ENCODE measurements around the gene ANK3. TPM values are rescaled to one million over a fixed set of nuclear protein-coding genes. Genes with fewer than 3 reads are reported as not detected.

The ANK3 gene
- total RNA-seq, 4 donors from 2014 or later: 86.3 to 224 (median 139) TPM

GRCh38 chr10:60323162-60323561 lies 66.5 kb downstream of the ANK3 start:
- H3K4me1 ChIP-seq: peaks cover 0 to 3% (median 0%) of the 10 kb centered on the region in 4 donors
- H3K27ac ChIP-seq: no peak overlapping the region
- H3K9me3 ChIP-seq: no peaks in the 10 kb centered on the region
- 66 to 71% methylated on average over 2 of the region's 2 CpGs for WGBS, 2 donors
- no peaks in the 10 kb centered on the region for H3K36me3 ChIP-seq
- no peaks in the 10 kb centered on the region for H3K27me3 ChIP-seq
- TF ChIP-seq, protein P1, sequence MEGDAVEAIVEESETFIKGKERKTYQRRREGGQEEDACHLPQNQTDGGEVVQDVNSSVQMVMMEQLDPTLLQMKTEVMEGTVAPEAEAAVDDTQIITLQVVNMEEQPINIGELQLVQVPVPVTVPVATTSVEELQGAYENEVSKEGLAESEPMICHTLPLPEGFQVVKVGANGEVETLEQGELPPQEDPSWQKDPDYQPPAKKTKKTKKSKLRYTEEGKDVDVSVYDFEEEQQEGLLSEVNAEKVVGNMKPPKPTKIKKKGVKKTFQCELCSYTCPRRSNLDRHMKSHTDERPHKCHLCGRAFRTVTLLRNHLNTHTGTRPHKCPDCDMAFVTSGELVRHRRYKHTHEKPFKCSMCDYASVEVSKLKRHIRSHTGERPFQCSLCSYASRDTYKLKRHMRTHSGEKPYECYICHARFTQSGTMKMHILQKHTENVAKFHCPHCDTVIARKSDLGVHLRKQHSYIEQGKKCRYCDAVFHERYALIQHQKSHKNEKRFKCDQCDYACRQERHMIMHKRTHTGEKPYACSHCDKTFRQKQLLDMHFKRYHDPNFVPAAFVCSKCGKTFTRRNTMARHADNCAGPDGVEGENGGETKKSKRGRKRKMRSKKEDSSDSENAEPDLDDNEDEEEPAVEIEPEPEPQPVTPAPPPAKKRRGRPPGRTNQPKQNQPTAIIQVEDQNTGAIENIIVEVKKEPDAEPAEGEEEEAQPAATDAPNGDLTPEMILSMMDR (IDR thresholded peaks at IDR 0.05): no peak
- TF ChIP-seq EP300 (IDR thresholded peaks at IDR 0.05) (no peak), POLR2A (IDR thresholded peaks at IDR 0.05) (no peak)
- no peak for DNase-seq (ENCODE audit: low spot score in 2 of 2)
- no peak overlapping the region for H3K4me3 ChIP-seq

DNA sequence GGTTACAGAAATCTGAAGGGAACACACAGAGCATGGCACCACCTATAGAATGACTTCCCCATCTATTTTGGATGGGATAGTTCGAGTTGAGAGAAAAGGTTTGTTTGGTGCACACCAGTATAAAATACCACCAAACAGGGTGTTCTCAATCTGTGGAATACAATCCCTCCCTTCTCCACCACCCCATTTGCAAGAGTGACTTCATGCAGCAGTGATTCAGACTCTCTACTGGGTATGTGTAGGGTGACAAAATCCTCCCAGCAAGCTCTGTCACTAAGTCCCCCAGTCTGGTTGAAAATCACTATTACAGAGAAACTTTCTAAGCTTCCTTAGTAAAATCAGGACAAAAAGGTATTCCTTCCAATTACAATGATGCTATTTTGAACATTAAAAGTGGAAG lies 69.0 kb downstream of the ANK3 start:
- TF ChIP-seq, protein P1 (IDR thresholded peaks at IDR 0.05): no peak
- TF ChIP-seq EP300 (IDR thresholded peaks at IDR 0.05) (no peak), POLR2A (IDR thresholded peaks at IDR 0.05) (no peak)
- no peak for DNase-seq (ENCODE audit: low spot score in 2 of 2)
- Histone ChIP-seq H3K36me3 (no peaks in the 10 kb centered on the region), H3K27ac (peak overlapping the region in 1 of 4 donors; percentile 29), H3K4me1 (peaks cover 0 to 3% (median 0%) of the 10 kb centered on the region in 4 donors), H3K27me3 (no peaks in the 10 kb centered on the region), H3K4me3 (no peak overlapping the region), H3K9me3 (no peaks in the 10 kb centered on the region)
- WGBS, 2 donors: 81 to 82% methylated on average over 1 of the region's 1 CpG

DNA sequence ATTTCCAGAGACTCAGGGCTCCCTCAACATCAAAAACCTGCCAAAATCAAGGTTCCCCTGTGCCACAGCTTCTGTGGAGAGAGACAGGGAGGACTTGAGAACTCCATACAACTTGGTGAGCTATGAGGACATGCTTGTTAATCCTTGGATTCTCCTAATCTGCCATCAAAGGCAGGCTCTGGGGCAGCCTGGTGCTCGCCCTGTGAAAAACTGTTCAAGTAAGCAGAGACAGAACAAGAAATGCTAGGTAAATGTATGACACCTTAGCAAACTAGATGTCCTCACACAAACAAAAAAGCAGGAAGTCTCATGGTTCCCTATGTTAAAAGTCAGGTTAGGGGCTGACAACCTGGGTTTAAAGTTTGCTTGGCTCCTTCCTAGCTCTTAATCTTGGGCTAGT lies 73.6 kb downstream of the ANK3 start:
- H3K36me3 ChIP-seq: no peaks in the 10 kb centered on the region
- 100% methylated on average over 1 of the region's 1 CpG for WGBS, 2 donors
- H3K27ac ChIP-seq: no peak overlapping the region
- H3K4me1 ChIP-seq: peaks cover 0 to 3% (median 0%) of the 10 kb centered on the region in 4 donors
- no peak overlapping the region for H3K4me3 ChIP-seq
- no peak for TF ChIP-seq POLR2A (IDR thresholded peaks at IDR 0.05)
- no peak for TF ChIP-seq EP300 (IDR thresholded peaks at IDR 0.05)
- TF ChIP-seq, protein P1 (IDR thresholded peaks at IDR 0.05): no peak
- DNase-seq (ENCODE audit: low spot score in 2 of 2): no peak
- H3K9me3 ChIP-seq: no peaks in the 10 kb centered on the region
- H3K27me3 ChIP-seq: no peaks in the 10 kb centered on the region

GRCh38 chr10:60315311-60315710 lies 74.4 kb downstream of the ANK3 start:
- Histone ChIP-seq H3K9me3 (no peaks in the 10 kb centered on the region), H3K27ac (no peak overlapping the region), H3K27me3 (no peaks in the 10 kb centered on the region), H3K4me3 (no peak overlapping the region), H3K36me3 (no peaks in the 10 kb centered on the region), H3K4me1 (peaks cover 0 to 8% (median 0%) of the 10 kb centered on the region in 4 donors)
- TF ChIP-seq, protein P1 (IDR thresholded peaks at IDR 0.05): no peak
- TF ChIP-seq POLR2A (IDR thresholded peaks at IDR 0.05): no peak
- no peak for TF ChIP-seq EP300 (IDR thresholded peaks at IDR 0.05)
- DNase-seq (ENCODE audit: low spot score in 2 of 2): no peak
- 67 to 78% methylated on average over 2 of the region's 2 CpGs for WGBS, 2 donors

GRCh38 chr10:60314069-60314940 lies 75.4 kb downstream of the ANK3 start:
- H3K4me1 ChIP-seq: peaks cover 0 to 10% (median under 1%) of the 10 kb centered on the region in 4 donors
- no peaks in the 10 kb centered on the region for H3K36me3 ChIP-seq
- no peak overlapping the region for H3K4me3 ChIP-seq
- no peak for DNase-seq (ENCODE audit: low spot score in 2 of 2)
- TF ChIP-seq POLR2A (IDR thresholded peaks at IDR 0.05): no peak
- H3K27me3 ChIP-seq: no peaks in the 10 kb centered on the region
- H3K27ac ChIP-seq: peak overlapping the region in 2 of 4 donors; percentile 27 to 47
- H3K9me3 ChIP-seq: no peaks in the 10 kb centered on the region
- 66 to 71% methylated on average over 5 of the region's 5 CpGs for WGBS, 2 donors

All from tibial nerve (tissue), 4 donors.